ENCODE data around the gene RUBCNL.
"Not testable (repeated sequence)": the region's sequence is repeated elsewhere in the genome, so short reads cannot be mapped to it uniquely, and the experiment has no call there.

RUBCNL gene

GRCh38 chr13:46387064-46387851 lies at the start of gene RUBCNL:
TSS of gene RUBCNL (minus strand) at chr13:46387252. CDS start at chr13:46372475, 14,777 bp downstream.
- Histone ChIP-seq H4K20me1 (ENCODE audit: insufficient read depth, low read length) (no peaks in the 10 kb centered on the region), H3K27me3 (replicated peaks; ENCODE audit: insufficient read depth, low read length) (peaks cover 15% of the 10 kb centered on the region), H3K9me2 (replicated peaks; ENCODE audit: insufficient read depth, low read length) (no peaks in the 10 kb centered on the region), H3K4me1 (ENCODE audit: low read length) (peaks cover 11% of the 10 kb centered on the region), H3K27ac (ENCODE audit: low read length) (no peak within 1 kb of the TSS), H3K4me3 (ENCODE audit: low read length) (peak within 1 kb of the TSS; percentile 59), H2AFZ (ENCODE audit: low read length) (peak within 1 kb of the TSS; percentile 70), H3K9ac (ENCODE audit: low read length) (peak within 1 kb of the TSS; percentile 13; the same call in 1 of the 2 replicates), H3K79me2 (ENCODE audit: low read length) (no peaks in the 10 kb centered on the region), H3K4me2 (ENCODE audit: low read depth, low read length) (peak within 1 kb of the TSS; percentile 82), H3K36me3 (replicated peaks; ENCODE audit: insufficient read depth, low read length) (no peaks in the 10 kb centered on the region), H3F3A (ENCODE audit: insufficient read depth, low read length) (peaks cover 8% of the 10 kb centered on the region), H3K9me3 (replicated peaks; ENCODE audit: insufficient read depth, low read length) (no peaks in the 10 kb centered on the region)
- TF ChIP-seq EZH2 (optimal IDR thresholded peaks at IDR 0.05; ENCODE audit: low read depth, low read length), result no peak
- TF ChIP-seq EZH2phosphoT487 (IDR thresholded peaks at IDR 0.05; ENCODE audit: low read length), result no peak
- no peak; the same call in 1 of the 2 replicates for TF ChIP-seq CTCF (IDR thresholded peaks at IDR 0.05; ENCODE audit: low read length)
- DNase-seq, result peak; percentile 31

GRCh38 chr13:46429558-46429957 lies 42.5 kb upstream of the RUBCNL start:
- H3K79me2 ChIP-seq (ENCODE audit: low read length); H3K27ac ChIP-seq (ENCODE audit: low read length); H3K4me3 ChIP-seq (ENCODE audit: low read length); H4K20me1 ChIP-seq (ENCODE audit: insufficient read depth, low read length); H3K9me3 ChIP-seq (replicated peaks; ENCODE audit: insufficient read depth, low read length); H3K4me1 ChIP-seq (ENCODE audit: low read length); DNase-seq; H3F3A ChIP-seq (ENCODE audit: insufficient read depth, low read length); H3K36me3 ChIP-seq (replicated peaks; ENCODE audit: insufficient read depth, low read length); H3K27me3 ChIP-seq (replicated peaks; ENCODE audit: insufficient read depth, low read length); H3K4me2 ChIP-seq (ENCODE audit: low read depth, low read length); H2AFZ ChIP-seq (ENCODE audit: low read length); H3K9ac ChIP-seq (ENCODE audit: low read length); H3K9me2 ChIP-seq (replicated peaks; ENCODE audit: insufficient read depth, low read length): not testable (repeated sequence)

DNA sequence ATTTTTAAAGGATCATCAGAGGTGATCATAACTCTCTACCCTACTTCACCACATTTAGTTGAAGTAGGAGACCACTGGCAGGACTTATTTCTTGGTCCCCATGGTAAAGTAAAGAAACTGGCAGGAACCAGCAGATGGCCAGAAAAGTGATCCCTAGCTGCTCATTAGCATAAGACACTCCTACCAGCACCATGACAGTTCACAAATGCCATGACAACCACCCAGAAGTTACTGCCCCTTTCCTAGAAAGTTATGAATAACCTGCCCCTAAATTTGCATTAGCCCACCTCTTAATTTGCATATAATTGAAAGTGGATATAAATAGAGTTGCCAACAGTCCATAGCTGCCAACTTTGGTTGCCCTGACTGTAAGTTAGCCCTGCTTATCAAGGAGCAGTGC lies 18.4 kb upstream of the RUBCNL start:
- no peak overlapping the region for H3K27ac ChIP-seq (ENCODE audit: low read length)

More for the DNA sequence above, 18.4 kb upstream of the RUBCNL start:
- Histone ChIP-seq H3K36me3 (replicated peaks; ENCODE audit: insufficient read depth, low read length) (no peaks in the 10 kb centered on the region), H3K4me1 (ENCODE audit: low read length) (no peaks in the 10 kb centered on the region), H3K27me3 (replicated peaks; ENCODE audit: insufficient read depth, low read length) (no peaks in the 10 kb centered on the region), H3K9me3 (replicated peaks; ENCODE audit: insufficient read depth, low read length) (no peaks in the 10 kb centered on the region), H3K79me2 (ENCODE audit: low read length) (no peaks in the 10 kb centered on the region), H3K9ac (ENCODE audit: low read length) (no peak overlapping the region), H3K4me3 (ENCODE audit: low read length) (no peak overlapping the region), H3K9me2 (replicated peaks; ENCODE audit: insufficient read depth, low read length) (no peaks in the 10 kb centered on the region), H3F3A (ENCODE audit: insufficient read depth, low read length) (no peaks in the 10 kb centered on the region), H3K4me2 (ENCODE audit: low read depth, low read length) (no peak overlapping the region), H4K20me1 (ENCODE audit: insufficient read depth, low read length) (no peaks in the 10 kb centered on the region), H2AFZ (ENCODE audit: low read length) (no peak overlapping the region)
- TF ChIP-seq EZH2 (optimal IDR thresholded peaks at IDR 0.05; ENCODE audit: low read depth, low read length) (no peak), CTCF (IDR thresholded peaks at IDR 0.05; ENCODE audit: low read length) (no peak), EZH2phosphoT487 (IDR thresholded peaks at IDR 0.05; ENCODE audit: low read length) (no peak)
- no peak for DNase-seq
